Fibroblast of pulmonary artery (primary cell): ENCODE results near the gene USP31.

Experiments used
- DNase-seq: peaks from one replicate; pipeline ENCODE4 v3.0.0-alpha.2; 2010; ENCODE audit warnings: low read depth
- H3K4me3 ChIP-seq: replicated peaks from 2 replicates; pipeline ENCODE4 v1.5.1; 2011; ENCODE audit warnings: low read depth, mild to moderate bottlenecking, control low read depth, low read length, moderate library complexity
- TF ChIP-seq, protein P1 (sequence below): IDR thresholded peaks from 2 replicates; pipeline ENCODE4 v1.5.1; 2011; ENCODE audit warnings: mild to moderate bottlenecking, control low read depth, low read length, inconsistent platforms; ENCODE audit errors: missing control alignments

USP31 gene

DNA sequence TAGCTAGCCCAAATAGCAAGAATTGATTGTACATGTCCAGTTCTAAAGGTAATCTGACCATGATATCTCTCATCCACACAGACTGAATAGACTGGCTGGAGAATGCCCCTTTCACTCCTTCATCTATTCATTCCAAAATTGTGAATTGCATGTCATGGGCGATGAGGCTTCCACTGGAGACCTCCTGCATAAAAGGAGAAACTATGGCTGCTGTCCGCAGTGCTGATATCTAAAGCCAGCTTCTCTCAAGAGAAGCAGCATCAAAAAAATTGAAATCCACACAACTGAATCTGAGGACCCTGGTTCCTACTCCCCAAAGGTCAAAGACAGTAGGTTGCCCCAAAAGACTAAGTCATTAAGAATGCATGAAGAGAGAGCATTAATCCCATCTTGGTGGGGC is 25.4 kb upstream of the USP31 start:
- TF ChIP-seq, protein P1, sequence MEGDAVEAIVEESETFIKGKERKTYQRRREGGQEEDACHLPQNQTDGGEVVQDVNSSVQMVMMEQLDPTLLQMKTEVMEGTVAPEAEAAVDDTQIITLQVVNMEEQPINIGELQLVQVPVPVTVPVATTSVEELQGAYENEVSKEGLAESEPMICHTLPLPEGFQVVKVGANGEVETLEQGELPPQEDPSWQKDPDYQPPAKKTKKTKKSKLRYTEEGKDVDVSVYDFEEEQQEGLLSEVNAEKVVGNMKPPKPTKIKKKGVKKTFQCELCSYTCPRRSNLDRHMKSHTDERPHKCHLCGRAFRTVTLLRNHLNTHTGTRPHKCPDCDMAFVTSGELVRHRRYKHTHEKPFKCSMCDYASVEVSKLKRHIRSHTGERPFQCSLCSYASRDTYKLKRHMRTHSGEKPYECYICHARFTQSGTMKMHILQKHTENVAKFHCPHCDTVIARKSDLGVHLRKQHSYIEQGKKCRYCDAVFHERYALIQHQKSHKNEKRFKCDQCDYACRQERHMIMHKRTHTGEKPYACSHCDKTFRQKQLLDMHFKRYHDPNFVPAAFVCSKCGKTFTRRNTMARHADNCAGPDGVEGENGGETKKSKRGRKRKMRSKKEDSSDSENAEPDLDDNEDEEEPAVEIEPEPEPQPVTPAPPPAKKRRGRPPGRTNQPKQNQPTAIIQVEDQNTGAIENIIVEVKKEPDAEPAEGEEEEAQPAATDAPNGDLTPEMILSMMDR: no peak
- DNase-seq: peak; percentile 29

DNA sequence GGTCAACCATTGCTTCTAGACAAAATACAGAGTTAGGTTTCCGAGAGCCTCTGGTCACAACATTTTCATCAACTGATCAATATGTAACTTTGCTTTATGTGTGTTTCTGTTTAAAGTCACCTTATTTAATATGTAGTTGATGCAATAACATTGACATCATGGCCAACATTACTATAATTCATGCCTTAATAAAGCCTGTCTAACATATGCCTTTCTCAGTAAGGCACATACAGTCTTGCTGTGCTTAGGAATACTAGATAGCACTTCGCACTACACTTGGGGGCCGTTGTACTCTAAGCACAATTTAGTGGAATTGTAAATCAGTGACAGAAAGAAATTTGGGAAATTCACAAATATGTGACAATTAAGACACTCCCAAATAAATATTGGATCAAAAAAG is 23.7 kb upstream of the USP31 start:
- DNase-seq: no peak
- H3K4me3 ChIP-seq: no peak overlapping the region
- TF ChIP-seq, protein P1: no peak

More for the DNA sequence above, 25.4 kb upstream of the USP31 start:
- H3K4me3 ChIP-seq: no peak overlapping the region

DNA sequence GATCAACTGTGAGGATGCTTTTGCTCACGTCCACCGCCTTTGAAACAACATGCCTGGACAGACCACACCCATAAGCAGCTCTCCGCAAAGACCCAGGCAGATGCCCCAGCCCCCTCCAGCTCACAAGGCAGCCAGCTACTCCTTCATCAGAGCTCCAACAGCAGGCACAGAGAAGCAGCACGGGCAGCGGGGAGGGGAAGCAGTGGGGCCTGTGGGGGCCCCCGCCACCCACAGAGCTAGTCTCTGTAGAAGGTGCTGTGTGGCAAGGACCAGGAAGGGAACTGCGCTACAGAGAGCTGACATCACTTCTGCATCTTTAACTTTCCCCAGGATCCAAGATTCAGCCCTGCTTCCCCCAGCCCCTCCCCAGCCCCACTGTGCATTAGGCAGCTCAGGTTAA is 23.3 kb upstream of the USP31 start:
- DNase-seq: no peak
- TF ChIP-seq, protein P1: no peak
- no peak overlapping the region for H3K4me3 ChIP-seq

DNA sequence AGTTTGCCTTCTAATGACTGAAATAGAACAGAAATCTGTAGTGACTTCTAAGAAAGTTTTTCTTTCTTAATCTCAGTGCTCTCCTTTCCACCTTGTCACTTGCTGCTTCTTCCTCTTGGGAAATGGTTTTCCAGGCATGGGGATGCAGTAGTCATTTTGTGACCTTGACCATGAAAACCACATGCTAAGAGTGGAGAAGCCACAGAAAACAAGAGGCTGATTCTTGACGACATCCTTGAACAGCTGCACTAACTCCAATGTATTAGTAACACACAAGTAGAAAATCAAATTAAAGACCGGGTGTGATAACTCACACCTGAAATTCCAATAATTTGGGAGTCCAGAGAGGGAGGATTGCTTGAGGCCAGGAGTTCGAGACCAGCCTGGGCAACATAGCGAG is 15.5 kb upstream of the USP31 start:
- TF ChIP-seq, protein P1: no peak
- DNase-seq: no peak
- no peak overlapping the region for H3K4me3 ChIP-seq

DNA sequence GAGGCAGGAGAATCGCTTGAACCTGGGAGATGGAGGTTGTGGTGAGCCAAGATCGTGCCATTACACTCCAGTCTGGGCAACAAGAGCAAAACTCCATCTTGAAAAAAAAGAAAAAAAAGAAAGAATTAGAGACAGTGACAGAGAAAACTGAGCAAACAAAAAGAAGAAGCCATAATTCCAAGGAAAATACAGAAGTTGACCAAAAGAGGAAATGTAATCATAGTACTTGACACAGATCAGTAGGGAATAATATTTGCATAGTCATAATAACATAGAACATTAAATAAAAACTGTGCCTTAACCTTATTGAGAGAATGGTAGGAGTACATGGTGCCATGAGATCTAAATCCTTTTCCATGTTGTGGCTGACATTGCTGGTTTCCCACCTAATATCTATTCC is 14.7 kb upstream of the USP31 start:
- TF ChIP-seq, protein P1: no peak
- no peak overlapping the region for H3K4me3 ChIP-seq
- DNase-seq: no peak

DNA sequence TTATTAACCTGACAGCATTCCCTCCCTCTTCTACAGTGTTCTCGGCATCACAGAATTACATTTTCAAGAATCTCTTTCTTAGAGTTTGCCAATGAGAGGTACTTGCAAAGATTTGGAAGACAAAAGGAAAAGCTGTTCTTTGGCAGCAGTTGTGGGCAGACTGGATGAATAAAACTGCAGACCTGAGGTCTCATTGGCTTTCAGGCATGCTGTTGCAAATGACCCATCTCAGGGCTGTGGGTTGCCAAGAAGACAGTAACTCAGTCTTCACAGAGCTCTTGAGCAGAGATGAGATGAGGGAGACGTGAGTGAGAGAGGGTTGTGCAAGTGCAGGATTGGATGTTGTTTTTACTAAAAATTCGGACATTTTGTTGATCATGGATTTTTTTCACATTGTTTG is 11.3 kb upstream of the USP31 start:
- TF ChIP-seq, protein P1: no peak
- no peak for DNase-seq
- no peak overlapping the region for H3K4me3 ChIP-seq

DNA sequence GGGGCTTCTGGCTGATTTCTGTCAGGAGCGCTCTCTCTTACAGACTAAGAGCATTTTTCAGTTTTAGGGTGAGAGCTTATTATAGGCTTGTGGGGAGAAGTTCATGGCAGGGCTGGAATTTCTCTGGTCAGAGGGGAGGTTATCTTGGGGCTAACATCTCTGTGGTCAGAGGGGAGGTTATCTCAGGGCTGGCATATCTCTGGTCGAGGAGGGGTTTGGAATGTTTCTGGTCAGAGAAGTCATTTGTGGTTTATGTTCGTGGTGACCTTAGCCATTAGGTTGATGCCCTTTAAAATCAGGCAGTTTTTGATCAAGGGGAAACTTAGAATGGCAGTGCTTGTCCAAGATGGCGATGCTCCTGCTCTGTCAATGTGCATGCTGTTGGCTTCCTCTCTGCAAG is 10.8 kb upstream of the USP31 start:
- no peak overlapping the region for H3K4me3 ChIP-seq
- TF ChIP-seq, protein P1: no peak
- DNase-seq: no peak
